ENCODE results near the gene RERG. TPM values are rescaled to one million over a fixed set of nuclear protein-coding genes. Genes with fewer than 3 reads are reported as not detected.

The RERG gene
- total RNA-seq, 2 experiments from 2014 or later, result 0.17 to 0.21 TPM

DNA sequence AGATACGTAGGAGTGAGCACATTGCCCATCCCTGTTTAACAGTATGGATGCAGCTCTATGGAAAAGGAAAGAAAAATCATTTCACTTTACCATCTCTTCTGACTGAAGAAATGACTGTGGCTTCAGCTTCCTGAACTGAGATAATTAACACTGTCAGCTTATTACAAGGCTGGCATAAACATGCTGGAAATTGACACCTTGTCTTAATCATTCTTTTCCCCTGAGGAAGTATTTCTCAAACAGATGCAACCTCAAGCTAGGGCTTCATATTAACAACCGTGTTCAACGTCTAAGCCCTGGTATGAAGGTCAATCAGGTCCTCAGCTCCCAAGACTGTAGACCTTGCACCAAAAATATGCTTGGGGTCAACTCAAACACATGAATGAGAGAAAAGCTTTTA, 25.0 kb downstream of the RERG start:
- ChIA-PET POLR2A (no interaction called here), CTCF (interaction anchor here (2.2 kb wide), 1 partner anchor 9 kb away, joined by 7 read pairs; no protein-coding TSS in a partner anchor)
- no peak for DNase-seq
- no peaks in the 10 kb centered on the region for H3K4me1 Mint-ChIP-seq
- no peaks in the 10 kb centered on the region for H3K9me3 Mint-ChIP-seq
- H3K27me3 Mint-ChIP-seq, result peaks cover 22% of the 10 kb centered on the region
- no peak overlapping the region for H3K27ac Mint-ChIP-seq
- no peak overlapping the region for H3K4me3 Mint-ChIP-seq
- no peaks in the 10 kb centered on the region for H3K36me3 Mint-ChIP-seq (ENCODE audit: low read depth)

DNA sequence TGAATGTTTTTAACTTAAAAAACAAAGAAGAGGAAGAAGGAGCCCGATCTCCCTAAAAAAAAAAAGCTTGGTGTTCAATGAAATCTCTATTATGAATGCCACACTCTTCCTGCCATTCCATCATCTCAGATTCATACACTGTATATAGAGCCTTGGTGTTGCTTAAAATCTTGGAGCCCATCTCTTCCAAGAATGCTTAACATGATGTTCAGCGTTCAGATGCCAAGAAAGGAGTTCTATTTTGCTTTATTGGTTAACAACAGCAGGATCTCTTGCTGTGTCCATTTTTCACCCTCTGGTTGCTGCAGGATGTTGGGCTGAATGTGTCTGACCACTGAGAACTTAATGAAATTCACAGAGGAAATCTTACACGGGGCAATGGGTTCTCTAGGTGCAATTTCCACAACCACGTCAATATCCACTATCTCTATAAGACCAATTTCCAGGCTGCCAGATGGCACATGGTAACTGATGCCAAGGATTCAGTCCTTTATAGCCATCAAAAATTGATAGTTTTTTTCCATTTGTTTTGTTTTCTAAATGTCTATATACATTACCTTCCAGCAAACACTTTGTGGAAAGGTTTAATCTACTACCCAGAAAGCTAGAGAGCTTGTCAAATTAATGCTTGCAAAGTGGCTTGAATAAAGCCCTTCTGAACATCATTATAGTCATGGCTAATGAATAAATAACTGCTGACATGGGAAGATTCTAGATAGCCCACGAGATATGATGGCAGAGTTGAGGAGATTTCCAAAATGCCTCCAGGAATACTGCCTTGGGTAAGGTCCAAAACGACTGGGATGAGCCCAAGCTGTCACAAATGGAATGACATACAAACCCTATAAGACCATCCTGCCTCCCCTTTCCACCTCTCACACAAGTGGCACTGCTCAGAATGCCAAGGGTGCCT, 26.5 kb downstream of the RERG start:
- ChIA-PET POLR2A (no interaction called here), CTCF (no interaction called here)
- H3K4me3 Mint-ChIP-seq, result no peak overlapping the region

DNA sequence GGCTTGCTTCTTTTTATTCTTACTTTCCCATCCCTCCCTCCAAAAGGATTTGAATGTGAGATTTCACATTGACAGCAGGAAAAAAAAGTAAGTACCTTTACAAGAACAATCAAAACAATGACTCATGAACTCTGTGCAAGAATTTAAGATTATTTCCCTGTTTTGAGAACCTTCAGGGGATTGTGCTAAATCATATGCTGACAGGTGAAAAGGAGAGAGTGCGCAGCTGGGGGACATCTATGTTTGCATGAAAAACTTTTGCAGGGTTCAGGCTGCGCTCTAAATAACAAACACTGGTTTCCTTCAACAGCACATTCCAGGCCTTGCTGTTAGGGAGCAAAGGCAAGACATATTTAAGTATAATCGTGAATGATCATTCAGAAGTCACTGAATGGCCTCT, 27.3 kb downstream of the RERG start:
- DNase-seq, result no peak
- CTCF ChIA-PET, result no interaction called here
- H3K4me3 Mint-ChIP-seq, result no peak overlapping the region
- H3K27ac Mint-ChIP-seq, result no peak overlapping the region
- no peaks in the 10 kb centered on the region for H3K9me3 Mint-ChIP-seq
- no peaks in the 10 kb centered on the region for H3K4me1 Mint-ChIP-seq
- POLR2A ChIA-PET, result no interaction called here
- H3K27me3 Mint-ChIP-seq, result peaks cover 22% of the 10 kb centered on the region
- H3K36me3 Mint-ChIP-seq (ENCODE audit: low read depth), result no peaks in the 10 kb centered on the region

More for the DNA sequence above, 26.5 kb downstream of the RERG start:
- H3K27ac Mint-ChIP-seq, result no peak overlapping the region
- no peaks in the 10 kb centered on the region for H3K9me3 Mint-ChIP-seq
- DNase-seq, result no peak
- H3K27me3 Mint-ChIP-seq, result peaks cover 22% of the 10 kb centered on the region
- no peaks in the 10 kb centered on the region for H3K4me1 Mint-ChIP-seq
- H3K36me3 Mint-ChIP-seq (ENCODE audit: low read depth), result no peaks in the 10 kb centered on the region

DNA sequence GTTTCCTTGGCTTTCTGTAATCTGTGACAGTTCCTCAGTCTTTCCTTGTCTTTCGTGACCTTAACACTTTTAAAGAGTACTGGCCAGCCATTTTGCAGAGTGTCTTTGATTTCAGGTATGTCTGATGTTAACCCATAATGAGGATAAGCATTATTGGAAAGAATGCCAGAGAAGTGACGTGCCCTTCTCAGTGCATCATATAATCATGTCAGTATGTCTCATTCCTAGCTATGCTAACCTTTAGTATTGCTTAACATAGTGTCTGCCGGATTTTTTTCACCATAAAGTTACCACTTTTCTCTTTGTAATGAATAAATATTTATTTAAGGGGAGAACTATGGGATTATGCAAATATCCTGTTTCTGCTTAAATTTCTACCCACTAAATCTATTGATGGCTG, 28.5 kb downstream of the RERG start:
- Mint-ChIP-seq H3K4me3 (no peak overlapping the region), H3K27ac (no peak overlapping the region), H3K4me1 (no peaks in the 10 kb centered on the region), H3K27me3 (peaks cover 22% of the 10 kb centered on the region), H3K9me3 (no peaks in the 10 kb centered on the region), H3K36me3 (ENCODE audit: low read depth) (no peaks in the 10 kb centered on the region)
- DNase-seq, result no peak
- POLR2A ChIA-PET, result no interaction called here
- CTCF ChIA-PET, result no interaction called here

DNA sequence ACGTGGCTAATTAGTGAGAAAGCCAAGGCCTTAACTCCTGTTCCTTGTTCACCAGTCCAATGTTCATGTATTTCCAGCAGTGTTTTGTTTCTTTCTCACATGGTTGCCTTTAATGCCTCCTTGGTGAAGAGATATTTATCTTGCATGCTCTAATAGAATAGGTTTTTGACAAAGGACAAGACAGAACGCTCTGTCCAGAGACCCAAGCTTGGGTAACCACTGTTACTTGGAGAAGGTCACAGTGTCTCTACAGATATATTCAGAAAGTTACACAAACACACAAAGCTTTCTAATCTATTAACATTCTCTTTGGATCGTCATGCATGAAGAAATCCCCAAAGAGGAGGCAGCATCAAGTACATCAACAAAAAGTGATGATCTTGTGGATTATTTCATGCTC, 33.1 kb downstream of the RERG start:
- no peak for DNase-seq
- no peak overlapping the region for H3K4me3 Mint-ChIP-seq
- CTCF ChIA-PET, result no interaction called here
- no peak overlapping the region for H3K27ac Mint-ChIP-seq
- POLR2A ChIA-PET, result no interaction called here
- H3K4me1 Mint-ChIP-seq, result no peaks in the 10 kb centered on the region
- H3K9me3 Mint-ChIP-seq, result no peaks in the 10 kb centered on the region
- peaks cover 12% of the 10 kb centered on the region for H3K27me3 Mint-ChIP-seq
- H3K36me3 Mint-ChIP-seq (ENCODE audit: low read depth), result no peaks in the 10 kb centered on the region

DNA sequence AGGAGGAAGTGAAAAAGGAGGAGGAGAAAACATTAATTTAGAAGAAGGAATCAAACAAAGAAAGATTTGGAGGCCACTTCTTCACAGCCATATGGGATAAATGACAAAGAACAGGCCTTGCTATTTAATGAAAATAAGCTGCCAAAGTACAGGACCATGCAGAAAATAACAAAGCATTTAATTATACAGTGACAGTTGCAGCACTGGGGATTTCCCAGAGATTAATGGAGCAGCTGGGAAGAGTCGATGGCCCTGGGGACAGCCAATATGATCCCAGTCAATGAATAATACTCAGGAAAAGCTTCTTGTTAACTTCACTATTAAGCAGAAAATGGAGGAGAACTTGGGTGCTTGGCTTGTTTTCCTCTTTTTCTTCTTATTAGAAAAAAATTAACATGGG, 34.6 kb downstream of the RERG start:
- H3K36me3 Mint-ChIP-seq (ENCODE audit: low read depth), result no peaks in the 10 kb centered on the region
- no peak overlapping the region for H3K4me3 Mint-ChIP-seq
- ChIA-PET CTCF (interaction anchor here (1.4 kb wide), 1 partner anchor 10 kb away, joined by 7 read pairs; no protein-coding TSS in a partner anchor), POLR2A (no interaction called here)
- no peaks in the 10 kb centered on the region for H3K4me1 Mint-ChIP-seq
- H3K9me3 Mint-ChIP-seq, result no peaks in the 10 kb centered on the region
- peaks cover 7% of the 10 kb centered on the region for H3K27me3 Mint-ChIP-seq
- H3K27ac Mint-ChIP-seq, result no peak overlapping the region
- DNase-seq, result no peak

DNA sequence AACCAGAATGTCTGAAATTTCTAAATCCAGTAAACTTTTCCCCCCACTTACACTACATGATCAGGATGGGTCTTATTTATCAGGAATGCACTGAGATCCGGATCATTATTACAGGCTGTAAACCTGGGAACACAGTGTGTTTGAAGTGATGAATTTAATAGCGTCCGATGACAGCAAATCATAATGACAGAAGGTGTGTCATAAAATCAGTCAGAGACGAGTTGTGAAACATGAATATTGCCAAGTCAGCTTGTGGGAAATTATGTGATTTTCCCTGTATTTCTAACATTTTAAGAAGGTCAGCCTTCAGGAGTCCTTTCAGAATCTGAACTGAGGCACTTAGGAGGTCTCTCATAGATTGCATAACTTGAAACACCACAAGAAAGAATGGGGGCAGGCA, 36.7 kb downstream of the RERG start:
- POLR2A ChIA-PET, result no interaction called here
- CTCF ChIA-PET, result no interaction called here
- DNase-seq, result no peak
- Mint-ChIP-seq H3K4me1 (no peaks in the 10 kb centered on the region), H3K9me3 (no peaks in the 10 kb centered on the region), H3K27me3 (peaks cover 9% of the 10 kb centered on the region), H3K36me3 (ENCODE audit: low read depth) (no peaks in the 10 kb centered on the region), H3K4me3 (no peak overlapping the region), H3K27ac (no peak overlapping the region)

DNA sequence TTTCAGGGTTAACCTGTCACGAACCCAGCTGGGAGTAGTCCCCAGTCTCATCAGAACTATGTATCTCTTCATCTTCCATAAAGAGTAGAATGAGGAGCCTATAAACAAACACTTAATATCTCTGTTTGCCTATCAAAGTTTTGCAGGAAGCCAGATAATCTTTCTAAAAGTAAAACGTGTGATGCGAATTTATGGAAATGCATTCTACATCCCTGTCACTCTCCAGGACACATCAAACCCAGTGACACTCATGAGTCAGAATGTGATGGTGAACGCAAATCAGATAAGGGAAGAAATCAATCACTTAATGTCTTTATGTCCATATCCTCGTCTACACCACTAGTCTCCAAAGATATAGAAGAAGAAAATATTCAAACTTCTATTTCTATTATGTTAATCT, 37.4 kb downstream of the RERG start:
- ChIA-PET POLR2A (no interaction called here), CTCF (no interaction called here)
- Mint-ChIP-seq H3K27me3 (peaks cover 9% of the 10 kb centered on the region), H3K4me3 (no peak overlapping the region), H3K9me3 (no peaks in the 10 kb centered on the region), H3K36me3 (ENCODE audit: low read depth) (no peaks in the 10 kb centered on the region), H3K27ac (no peak overlapping the region), H3K4me1 (no peaks in the 10 kb centered on the region)
- DNase-seq, result no peak

DNA sequence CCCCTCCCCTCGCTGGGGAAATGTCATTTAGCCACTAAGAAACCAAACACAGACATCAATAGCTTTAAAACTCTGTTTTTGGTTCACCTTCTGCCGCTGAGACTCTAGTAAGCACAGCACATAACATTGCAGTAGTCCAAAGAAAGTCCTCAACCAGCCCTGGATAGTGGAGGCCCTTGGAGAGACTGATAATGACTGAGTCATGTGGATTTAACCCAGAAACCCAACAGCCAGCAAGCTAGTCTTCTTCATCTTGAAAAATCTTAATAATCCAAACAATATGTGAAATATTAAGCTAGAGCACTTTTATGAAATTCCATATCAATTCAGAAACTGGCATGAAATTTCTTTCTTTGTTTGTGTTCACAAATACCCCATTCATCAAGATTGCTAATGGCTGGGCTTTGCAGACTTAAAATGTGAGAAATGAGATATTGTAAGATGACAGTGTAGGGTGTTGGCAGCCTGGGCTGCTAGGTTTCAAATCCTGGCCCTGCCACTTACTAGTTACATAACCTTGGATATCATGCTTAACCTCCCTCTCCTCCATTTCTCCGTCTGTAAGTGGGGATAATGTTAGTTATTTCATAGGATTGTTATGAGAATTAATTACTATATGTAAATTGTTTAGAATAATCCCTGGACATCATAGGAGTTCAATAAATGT, 40.1 kb downstream of the RERG start:
- no peaks in the 10 kb centered on the region for H3K36me3 Mint-ChIP-seq (ENCODE audit: low read depth)
- H3K4me1 Mint-ChIP-seq, result no peaks in the 10 kb centered on the region
- ChIA-PET CTCF (no interaction called here), POLR2A (no interaction called here)
- H3K27me3 Mint-ChIP-seq, result peaks cover 11% of the 10 kb centered on the region
- H3K9me3 Mint-ChIP-seq, result no peaks in the 10 kb centered on the region
- no peak overlapping the region for H3K27ac Mint-ChIP-seq
- H3K4me3 Mint-ChIP-seq, result no peak overlapping the region
- no peak for DNase-seq

DNA sequence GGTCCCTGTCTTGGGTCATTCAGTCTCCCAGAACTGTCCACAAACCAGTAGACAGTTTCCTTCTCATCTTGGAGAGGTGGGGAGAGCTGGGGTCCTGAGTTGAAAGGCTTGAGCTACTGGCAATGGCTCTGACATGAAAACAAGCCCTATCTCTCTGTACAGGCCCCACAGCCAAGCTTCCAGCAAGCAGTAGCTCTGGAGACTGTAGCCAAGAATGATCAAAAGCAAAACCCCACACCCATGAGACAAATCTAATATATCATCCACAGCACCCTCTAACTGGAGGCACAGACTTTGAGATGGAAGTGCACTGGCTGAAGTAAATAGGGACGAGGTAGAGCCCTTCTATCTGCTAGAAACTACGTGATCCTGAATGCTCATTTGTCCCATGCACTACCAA, 40.9 kb downstream of the RERG start:
- ChIA-PET POLR2A (no interaction called here), CTCF (no interaction called here)
- Mint-ChIP-seq H3K27ac (no peak overlapping the region), H3K9me3 (no peaks in the 10 kb centered on the region), H3K4me1 (no peaks in the 10 kb centered on the region), H3K4me3 (no peak overlapping the region), H3K27me3 (peaks cover 16% of the 10 kb centered on the region), H3K36me3 (ENCODE audit: low read depth) (no peaks in the 10 kb centered on the region)
- no peak for DNase-seq

DNA sequence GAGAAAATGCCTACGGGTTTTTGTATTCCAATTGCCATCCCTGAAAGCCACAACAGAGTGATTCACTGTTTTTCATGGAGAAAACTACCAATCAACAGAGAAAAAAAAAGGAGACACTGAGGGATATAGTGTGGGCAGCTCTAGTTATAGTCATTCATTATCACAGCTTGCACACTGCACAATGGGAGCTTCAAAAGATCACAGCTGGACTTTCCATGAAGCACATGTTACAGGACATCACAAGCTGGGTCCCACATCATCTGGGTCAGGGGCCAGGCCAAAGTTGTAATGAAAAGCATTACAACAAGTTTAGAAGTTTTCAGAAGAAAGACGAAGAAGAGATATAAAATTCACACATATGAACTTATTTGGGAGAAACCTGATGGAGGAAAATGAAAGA, 41.5 kb downstream of the RERG start:
- Mint-ChIP-seq H3K4me3 (no peak overlapping the region), H3K36me3 (ENCODE audit: low read depth) (no peaks in the 10 kb centered on the region), H3K9me3 (no peaks in the 10 kb centered on the region), H3K27ac (no peak overlapping the region), H3K27me3 (peaks cover 14% of the 10 kb centered on the region), H3K4me1 (no peaks in the 10 kb centered on the region)
- no peak for DNase-seq
- ChIA-PET CTCF (no interaction called here), POLR2A (no interaction called here)

DNA sequence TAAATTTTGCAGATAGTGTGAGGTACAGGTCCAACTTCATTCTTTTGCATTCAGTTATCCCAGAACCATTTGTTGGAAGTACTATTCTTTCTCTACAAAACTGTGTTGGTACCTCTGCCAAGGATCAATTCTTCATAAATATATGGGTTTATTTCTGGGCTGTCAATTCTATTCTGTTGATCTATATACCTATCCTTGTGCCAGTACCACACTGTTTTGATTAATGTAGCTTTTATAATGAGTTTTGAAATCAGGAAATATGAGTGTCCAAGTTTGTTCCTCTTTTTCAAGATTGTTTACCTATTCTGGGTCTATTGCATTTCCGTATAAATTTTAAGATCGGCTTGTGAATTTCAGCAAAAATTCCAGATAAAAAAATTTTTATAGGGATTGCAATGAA, 48.1 kb downstream of the RERG start:
- no peak for DNase-seq
- ChIA-PET POLR2A (no interaction called here), CTCF (no interaction called here)
- Mint-ChIP-seq H3K4me1 (no peaks in the 10 kb centered on the region), H3K9me3 (no peaks in the 10 kb centered on the region), H3K27me3 (peaks cover 28% of the 10 kb centered on the region), H3K4me3 (no peak overlapping the region), H3K36me3 (ENCODE audit: low read depth) (no peaks in the 10 kb centered on the region), H3K27ac (no peak overlapping the region)

DNA sequence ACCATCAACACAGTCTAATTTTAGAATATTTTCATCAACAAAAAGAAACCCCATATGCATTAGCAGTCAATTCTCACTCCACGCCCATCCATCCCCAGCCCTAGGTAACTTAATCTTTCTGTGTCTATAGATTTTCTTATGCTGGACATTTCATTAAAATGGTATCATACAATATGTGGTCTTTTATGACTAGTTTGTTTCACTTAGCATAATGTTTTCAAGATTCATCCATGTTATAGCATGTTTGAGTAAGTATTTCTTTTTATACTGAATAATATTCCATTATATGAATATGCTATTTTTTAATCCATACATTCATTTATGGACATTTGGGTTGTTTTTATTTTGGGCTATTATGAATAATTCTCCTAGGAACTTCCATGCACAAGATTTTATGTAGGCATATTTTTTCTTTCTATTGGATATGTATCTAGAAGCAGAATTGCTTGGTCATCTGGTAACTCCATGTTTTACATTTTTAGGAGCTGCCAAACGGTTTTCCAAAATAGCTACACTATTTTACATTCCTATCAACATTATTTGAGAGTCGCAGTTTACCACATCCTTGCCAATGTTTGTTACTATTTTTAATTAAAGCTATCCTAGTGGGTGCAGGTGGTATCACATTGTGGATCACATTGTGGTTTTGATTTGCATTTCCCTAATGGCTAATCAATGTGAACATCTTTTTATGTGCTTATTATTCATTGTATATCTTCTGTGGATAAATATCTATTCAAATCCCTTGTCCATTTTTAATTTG, 49.0 kb downstream of the RERG start:
- Mint-ChIP-seq H3K27me3 (peaks cover 29% of the 10 kb centered on the region), H3K9me3 (no peaks in the 10 kb centered on the region), H3K4me3 (no peak overlapping the region), H3K36me3 (ENCODE audit: low read depth) (no peaks in the 10 kb centered on the region), H3K27ac (no peak overlapping the region), H3K4me1 (no peaks in the 10 kb centered on the region)
- no peak for DNase-seq
- ChIA-PET CTCF (interaction anchor here (0.6 kb wide), 1 partner anchor 50 kb away, joined by 3 read pairs; no protein-coding TSS in a partner anchor), POLR2A (no interaction called here)
